ENCODE measurements around the gene NFIA. TPM values are rescaled to one million over a fixed set of nuclear protein-coding genes. Genes with fewer than 3 reads are reported as not detected.

NFIA gene
- total RNA-seq, 4 donors from 2014 or later: 32.0 to 160 (median 32.9) TPM

DNA sequence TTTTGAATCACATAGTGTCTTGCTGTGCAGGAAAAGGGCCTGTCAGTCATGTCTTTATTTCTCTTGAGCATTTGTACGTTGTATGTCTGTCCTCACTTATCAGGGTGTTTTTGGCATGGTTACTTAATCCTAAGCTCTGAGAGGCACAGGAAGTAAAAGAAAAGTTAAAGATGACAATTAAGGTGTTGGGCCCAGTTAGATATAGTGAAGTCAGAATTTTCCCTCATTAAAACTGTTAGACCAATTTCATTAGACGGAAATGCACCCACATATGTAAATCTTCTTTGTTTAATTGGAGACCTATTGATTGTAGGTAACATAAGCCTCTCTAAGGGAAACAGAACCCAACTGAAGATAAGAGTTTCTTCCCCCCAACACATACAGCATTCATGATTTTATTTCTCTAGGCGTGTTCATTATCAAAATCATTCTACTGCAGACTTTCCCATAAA, 21.9 kb downstream of the NFIA start:
- Histone ChIP-seq H3K4me1 (no peaks in the 10 kb centered on the region), H3K36me3 (no peaks in the 10 kb centered on the region), H3K4me3 (no peak overlapping the region), H3K27ac (no peak overlapping the region), H3K9me3 (no peaks in the 10 kb centered on the region), H3K27me3 (no peaks in the 10 kb centered on the region)
- TF ChIP-seq, protein P1, sequence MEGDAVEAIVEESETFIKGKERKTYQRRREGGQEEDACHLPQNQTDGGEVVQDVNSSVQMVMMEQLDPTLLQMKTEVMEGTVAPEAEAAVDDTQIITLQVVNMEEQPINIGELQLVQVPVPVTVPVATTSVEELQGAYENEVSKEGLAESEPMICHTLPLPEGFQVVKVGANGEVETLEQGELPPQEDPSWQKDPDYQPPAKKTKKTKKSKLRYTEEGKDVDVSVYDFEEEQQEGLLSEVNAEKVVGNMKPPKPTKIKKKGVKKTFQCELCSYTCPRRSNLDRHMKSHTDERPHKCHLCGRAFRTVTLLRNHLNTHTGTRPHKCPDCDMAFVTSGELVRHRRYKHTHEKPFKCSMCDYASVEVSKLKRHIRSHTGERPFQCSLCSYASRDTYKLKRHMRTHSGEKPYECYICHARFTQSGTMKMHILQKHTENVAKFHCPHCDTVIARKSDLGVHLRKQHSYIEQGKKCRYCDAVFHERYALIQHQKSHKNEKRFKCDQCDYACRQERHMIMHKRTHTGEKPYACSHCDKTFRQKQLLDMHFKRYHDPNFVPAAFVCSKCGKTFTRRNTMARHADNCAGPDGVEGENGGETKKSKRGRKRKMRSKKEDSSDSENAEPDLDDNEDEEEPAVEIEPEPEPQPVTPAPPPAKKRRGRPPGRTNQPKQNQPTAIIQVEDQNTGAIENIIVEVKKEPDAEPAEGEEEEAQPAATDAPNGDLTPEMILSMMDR (IDR thresholded peaks at IDR 0.05): no peak
- no peak for TF ChIP-seq POLR2A (IDR thresholded peaks at IDR 0.05)
- DNase-seq: no peak

DNA sequence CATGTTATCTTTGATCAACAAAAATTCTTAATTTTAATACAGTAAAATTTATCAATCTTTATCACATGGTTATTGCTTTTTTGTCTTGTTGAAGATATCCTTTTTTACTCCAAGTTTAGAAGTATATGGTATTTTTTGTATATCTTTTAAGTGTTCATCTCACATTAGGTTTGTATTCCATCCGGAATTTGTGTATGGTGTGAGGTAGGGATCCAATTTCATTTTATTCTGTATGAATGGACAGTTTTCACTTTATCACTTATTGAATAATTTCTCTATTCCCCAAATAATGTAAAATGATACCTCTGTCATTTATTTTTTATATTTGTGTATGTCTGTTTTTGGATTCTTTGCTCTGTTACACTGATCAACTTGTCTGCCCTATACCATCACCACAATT, 25.3 kb downstream of the NFIA start:
- no peaks in the 10 kb centered on the region for H3K36me3 ChIP-seq
- TF ChIP-seq, protein P1 (IDR thresholded peaks at IDR 0.05): no peak
- TF ChIP-seq POLR2A (IDR thresholded peaks at IDR 0.05): no peak
- no peaks in the 10 kb centered on the region for H3K27me3 ChIP-seq
- no peaks in the 10 kb centered on the region for H3K4me1 ChIP-seq
- no peaks in the 10 kb centered on the region for H3K9me3 ChIP-seq
- no peak overlapping the region for H3K27ac ChIP-seq
- DNase-seq: no peak
- no peak overlapping the region for H3K4me3 ChIP-seq

DNA sequence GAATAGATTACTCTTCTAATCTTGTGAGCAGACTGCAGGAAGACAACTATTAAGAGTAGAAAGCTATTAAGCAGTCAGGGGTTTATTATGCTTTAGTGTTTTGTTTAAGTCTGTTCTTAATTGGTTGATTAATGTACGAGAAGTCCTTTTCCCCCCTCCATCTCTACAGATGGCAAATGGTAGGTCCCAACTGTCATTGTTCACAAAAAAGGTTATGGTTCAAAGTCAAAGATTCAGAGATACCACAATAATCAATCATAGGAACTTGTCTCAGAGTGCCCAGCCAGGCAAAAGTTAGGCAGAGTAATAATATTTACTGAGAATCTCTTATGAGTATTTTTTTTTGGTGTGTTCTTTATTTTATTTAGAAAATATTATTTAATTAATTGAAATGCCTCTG, 26.8 kb downstream of the NFIA start:
- Histone ChIP-seq H3K4me1 (no peaks in the 10 kb centered on the region), H3K4me3 (no peak overlapping the region), H3K36me3 (no peaks in the 10 kb centered on the region), H3K9me3 (no peaks in the 10 kb centered on the region), H3K27ac (no peak overlapping the region), H3K27me3 (no peaks in the 10 kb centered on the region)
- DNase-seq: no peak
- TF ChIP-seq, protein P1 (IDR thresholded peaks at IDR 0.05): no peak
- TF ChIP-seq POLR2A (IDR thresholded peaks at IDR 0.05): no peak

DNA sequence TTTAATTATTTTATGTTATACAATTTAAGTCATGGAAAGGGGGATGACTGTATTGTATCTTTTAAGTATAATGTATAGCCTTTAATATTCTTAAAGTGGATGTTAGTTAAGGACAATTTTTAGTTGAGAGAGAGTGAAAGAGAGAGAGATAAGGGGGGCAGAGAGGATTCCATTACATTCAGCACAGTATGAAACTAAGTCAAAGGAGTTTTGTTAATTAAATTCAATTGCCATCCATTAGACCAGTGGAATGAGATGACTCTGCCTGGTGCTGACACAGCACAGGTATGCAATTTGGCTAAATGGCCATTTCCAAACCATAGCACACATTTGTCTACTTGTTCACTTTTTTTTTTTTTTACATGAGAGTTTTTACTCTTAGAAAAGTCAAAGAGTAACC, 27.5 kb downstream of the NFIA start:
- Histone ChIP-seq H3K27ac (no peak overlapping the region), H3K4me1 (no peaks in the 10 kb centered on the region), H3K4me3 (no peak overlapping the region), H3K9me3 (no peaks in the 10 kb centered on the region), H3K27me3 (no peaks in the 10 kb centered on the region), H3K36me3 (no peaks in the 10 kb centered on the region)
- DNase-seq: no peak
- TF ChIP-seq, protein P1 (IDR thresholded peaks at IDR 0.05): no peak
- no peak for TF ChIP-seq POLR2A (IDR thresholded peaks at IDR 0.05)

DNA sequence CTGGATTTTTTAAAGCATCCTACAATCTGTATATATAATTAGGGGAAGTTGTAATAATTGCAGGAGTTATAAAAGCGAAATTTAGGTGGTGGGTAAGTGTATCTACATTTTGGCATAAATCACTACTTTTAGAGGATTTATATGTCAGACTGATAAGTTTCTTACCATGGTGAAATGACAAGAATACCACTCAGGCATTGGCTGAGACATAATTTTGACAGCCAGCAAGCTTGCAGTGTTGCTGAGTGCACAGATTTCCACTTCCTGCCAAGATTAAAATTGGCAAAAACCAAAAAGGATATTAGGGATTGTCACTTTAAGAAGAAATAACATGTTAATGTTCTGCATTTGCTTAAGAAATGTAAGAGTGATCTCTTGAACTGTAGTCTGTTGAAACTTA, 28.2 kb downstream of the NFIA start:
- Histone ChIP-seq H3K4me1 (no peaks in the 10 kb centered on the region), H3K9me3 (no peaks in the 10 kb centered on the region), H3K27me3 (no peaks in the 10 kb centered on the region), H3K36me3 (no peaks in the 10 kb centered on the region), H3K4me3 (no peak overlapping the region), H3K27ac (no peak overlapping the region)
- no peak for DNase-seq
- TF ChIP-seq, protein P1 (IDR thresholded peaks at IDR 0.05): no peak
- TF ChIP-seq POLR2A (IDR thresholded peaks at IDR 0.05): no peak

Measured in Peyer's patch (tissue), 4 donors.